Gastroesophageal sphincter (tissue), 4 donors: ENCODE measurements around the gene NCKAP5. TPM values are rescaled to one million over a fixed set of nuclear protein-coding genes. Genes with fewer than 3 reads are reported as not detected.

Source experiments
- ATAC-seq: fragments of 150-250 bp; one replicate; pipeline ENCODE4 v1.9.1; 2016; ENCODE audit warnings: mild to moderate bottlenecking, moderate library complexity
- H3K27ac ChIP-seq, 4 donors: fragments of 200-600 bp; sonication (generic) in 3 of 4; 1 replicate in 3 of 4; 2 replicates in 1 of 4; pipeline ENCODE4 v1.5.1; 2016 to 2019
- H3K27me3 ChIP-seq: fragments of 200-600 bp; sonication (generic); one replicate; pipeline ENCODE4 v1.5.1; 2019
- H3K36me3 ChIP-seq, 2 donors: fragments of 200-600 bp; sonication (generic); one replicate each; pipeline ENCODE4 v1.5.1; 2019; ENCODE audit warnings: control low read depth in 1 of 2
- H3K4me1 ChIP-seq, 3 donors: fragments of 200-600 bp; sonication (generic); 1 replicate in 2 of 3; 2 replicates in 1 of 3; pipeline ENCODE4 v1.5.1; 2016 to 2019; ENCODE audit warnings: control low read depth in 2 of 3
- H3K4me3 ChIP-seq, 2 donors: fragments of 200-600 bp; sonication (generic); one replicate each; pipeline ENCODE4 v1.5.1; 2019; ENCODE audit warnings: mild to moderate bottlenecking in 1 of 2, moderate library complexity in 1 of 2
- H3K9me3 ChIP-seq, 3 donors: fragments of 200-600 bp; sonication (generic); one replicate each; pipeline ENCODE4 v1.5.1; 2017 to 2019; ENCODE audit warnings: control low read depth in 2 of 3
- CTCF ChIP-seq, 4 experiments: fragments of 200-600 bp in 2 of 4; fragments of 450-650 bp in 2 of 4; sonication (generic) in 1 of 4; IDR thresholded peaks; one replicate each; pipeline ENCODE4 v1.5.1; 2017 to 2019; ENCODE audit warnings: antibody characterized with exemption in 4 of 4, mild to moderate bottlenecking in 2 of 4, moderate library complexity in 2 of 4
- EP300 ChIP-seq: sonication (generic); formaldehyde crosslinking; IDR thresholded peaks from one replicate; pipeline ENCODE4 v1.6.1; 2017; ENCODE audit warnings: antibody characterized with exemption, mild to moderate bottlenecking
- POLR2A ChIP-seq, 2 donors: fragments of 450-650 bp; IDR thresholded peaks; one replicate each; pipeline ENCODE4 v1.6.1; 2017; ENCODE audit warnings: antibody characterized with exemption in 2 of 2, mild to moderate bottlenecking in 2 of 2, moderate library complexity in 1 of 2
- POLR2AphosphoS5 ChIP-seq: sonication (generic); formaldehyde crosslinking; IDR thresholded peaks from one replicate; pipeline ENCODE4 v1.6.1; 2017; ENCODE audit warnings: antibody characterized with exemption
- WGBS, 2 donors: methylation state at CpG; one replicate each; pipeline ENCODE4 v1.1.5; 2018; ENCODE audit warnings: low coverage in 1 of 2; 5-methylcytosine and 5-hydroxymethylcytosine counted together
- total RNA-seq, 4 donors: library from RNA; depleted of rRNA; stranded (reverse); fragments of >200 nt; gene quantifications; one replicate each; pipeline ENCODE4 v1.1.0, GENCODE V29; 2016

Gene NCKAP5
- total RNA-seq, 4 donors from 2014 or later = 0.16 to 0.57 (median 0.33) TPM

- no peak for TF ChIP-seq POLR2A (IDR thresholded peaks at IDR 0.05)
- TF ChIP-seq CTCF (IDR thresholded peaks at IDR 0.05) = no peak
- TF ChIP-seq POLR2AphosphoS5 = no peak
- no peak for TF ChIP-seq EP300
- 92 to 93% methylated on average over 3 to 4 of the region's 6 CpGs for WGBS, 2 donors
- no peaks in the 10 kb centered on the region for H3K36me3 ChIP-seq
- no peak overlapping the region for H3K4me3 ChIP-seq
- no peak for ATAC-seq
- peaks cover 0 to 12% (median 0%) of the 10 kb centered on the region in 3 donors for H3K4me1 ChIP-seq
- H3K27me3 ChIP-seq = no peaks in the 10 kb centered on the region
- no peak overlapping the region for H3K27ac ChIP-seq
- H3K9me3 ChIP-seq = no peaks in the 10 kb centered on the region
These were observed 67.3 kb downstream of the NCKAP5 start for GRCh38 chr2:133500917-133501316.

DNA sequence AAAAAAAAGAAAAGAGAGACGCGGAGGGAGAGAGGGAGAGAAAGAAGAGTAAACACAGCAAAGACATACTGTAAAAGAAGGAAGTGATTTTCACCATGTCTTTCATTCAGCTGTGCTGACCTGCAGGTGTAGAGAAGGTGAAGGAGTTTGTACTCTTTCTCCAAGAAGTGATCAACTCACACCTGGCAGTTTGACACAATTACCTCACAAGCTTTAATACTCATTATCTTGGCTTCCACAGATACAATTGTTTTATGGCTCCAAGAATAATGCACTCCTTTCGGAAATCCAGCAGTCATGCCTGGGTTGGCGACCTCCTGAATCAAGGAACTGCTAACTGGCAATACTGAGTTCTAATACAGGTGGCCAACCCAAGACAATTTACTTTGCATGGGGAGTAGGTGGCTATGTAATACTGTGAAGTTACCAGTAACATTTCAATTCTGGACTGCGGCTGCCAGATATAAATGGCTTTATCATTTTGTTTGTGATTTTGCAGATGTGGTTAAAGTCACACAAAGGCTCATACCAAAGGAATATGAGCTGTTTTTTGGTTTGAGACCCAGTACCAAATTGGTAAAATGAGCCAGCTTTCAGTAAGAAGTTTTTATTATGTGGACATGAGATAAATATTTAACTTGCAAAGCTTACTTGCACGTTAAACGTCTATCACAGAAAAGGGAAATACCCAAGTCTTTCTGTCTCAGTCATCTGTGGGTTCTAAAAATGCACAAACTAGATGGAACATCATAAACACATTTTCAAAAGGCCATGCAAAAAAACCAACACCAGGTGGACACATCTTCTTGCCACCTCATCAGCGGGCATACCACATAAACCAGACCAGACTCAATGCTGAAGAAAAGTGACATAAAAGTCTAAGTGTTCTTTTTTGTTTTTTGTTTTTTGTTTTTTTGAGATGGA is 69.3 kb downstream of the NCKAP5 start:
- no peak overlapping the region for H3K27ac ChIP-seq
- TF ChIP-seq POLR2A (IDR thresholded peaks at IDR 0.05) (no peak), EP300 (no peak), POLR2AphosphoS5 (no peak), CTCF (IDR thresholded peaks at IDR 0.05) (no peak)
- H3K36me3 ChIP-seq = no peaks in the 10 kb centered on the region
- ATAC-seq = no peak
- H3K27me3 ChIP-seq = no peaks in the 10 kb centered on the region
- peaks cover 0 to 4% (median 0%) of the 10 kb centered on the region in 3 donors for H3K4me1 ChIP-seq
- H3K9me3 ChIP-seq = no peaks in the 10 kb centered on the region
- 83 to 86% methylated on average over 5 to 8 of the region's 8 CpGs for WGBS, 2 donors
- no peak overlapping the region for H3K4me3 ChIP-seq

DNA sequence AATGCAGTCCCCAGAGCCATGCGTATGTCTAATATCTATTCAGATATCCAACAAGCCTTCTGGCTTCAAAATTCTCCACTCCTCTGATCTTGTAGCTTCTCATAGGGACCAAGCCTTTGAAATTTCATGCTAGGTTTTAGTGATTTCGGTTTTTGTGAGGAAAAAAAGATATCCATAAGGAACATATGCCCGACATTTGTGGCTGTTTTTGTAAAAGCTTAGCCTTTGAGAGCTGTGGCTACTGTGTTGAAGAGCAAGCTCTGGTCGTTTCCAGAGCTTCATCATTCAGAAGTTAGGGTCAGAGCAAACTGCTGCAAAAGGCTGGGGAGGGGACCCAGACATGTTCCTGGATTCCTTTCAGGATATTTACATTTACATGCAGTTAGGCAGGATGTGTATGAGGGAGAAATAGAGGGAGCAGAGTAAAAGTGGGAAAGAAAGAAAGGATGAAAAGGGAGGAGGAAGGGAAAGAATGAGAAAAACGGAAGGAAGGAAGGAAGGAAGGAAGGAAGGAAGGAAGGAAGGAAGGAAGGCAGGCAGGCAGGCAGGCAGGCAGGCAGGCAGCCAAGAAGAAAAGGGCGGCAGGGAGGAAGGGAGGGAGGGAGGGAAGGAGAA is 70.2 kb downstream of the NCKAP5 start:
- Histone ChIP-seq H3K27me3 (no peaks in the 10 kb centered on the region), H3K36me3 (no peaks in the 10 kb centered on the region), H3K4me1 (peaks cover 0 to 4% (median 0%) of the 10 kb centered on the region in 3 donors), H3K4me3 (no peak overlapping the region), H3K27ac (no peak overlapping the region), H3K9me3 (no peaks in the 10 kb centered on the region)
- whole genome bisulfite sequencing, 2 donors = 63 to 73% methylated on average over 3 to 6 of the region's 6 CpGs
- no peak for ATAC-seq
- no peak for TF ChIP-seq POLR2AphosphoS5
- no peak for TF ChIP-seq EP300
- TF ChIP-seq POLR2A (IDR thresholded peaks at IDR 0.05) = no peak
- TF ChIP-seq CTCF (IDR thresholded peaks at IDR 0.05) = no peak

DNA sequence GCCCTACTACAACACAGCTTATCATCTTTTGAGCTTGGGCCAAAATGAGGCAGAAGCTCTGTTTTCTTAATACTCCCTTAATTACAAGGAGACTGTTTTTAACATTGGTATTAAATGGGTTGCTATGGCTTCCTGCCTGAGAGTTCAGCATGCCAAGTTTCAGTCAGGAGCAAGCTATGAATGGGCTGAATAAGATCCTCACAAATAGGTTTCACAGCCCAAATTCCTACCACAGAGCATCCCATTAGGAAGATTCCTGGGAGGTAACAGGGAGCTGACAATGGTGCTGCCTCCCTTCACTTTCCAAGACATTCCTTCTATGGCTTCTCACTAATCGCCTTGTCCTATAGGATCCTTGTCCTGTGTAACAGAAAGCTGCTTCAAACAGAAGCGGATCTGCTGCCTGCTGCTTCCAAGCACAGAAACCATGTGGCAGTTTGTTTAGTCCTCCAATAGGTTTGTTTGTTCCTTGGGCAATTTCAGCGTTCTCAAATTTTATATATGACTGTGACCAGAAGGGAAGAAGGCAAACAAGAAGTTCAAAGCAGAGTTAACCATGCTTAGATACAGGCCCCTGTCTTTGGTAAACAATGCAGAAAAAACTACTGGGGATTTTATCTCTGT is 70.9 kb downstream of the NCKAP5 start:
- WGBS, 2 donors = 49 to 66% methylated on average over 3 of the region's 3 CpGs
- no peaks in the 10 kb centered on the region for H3K36me3 ChIP-seq
- H3K27me3 ChIP-seq = no peaks in the 10 kb centered on the region
- TF ChIP-seq EP300 = no peak
- no peak for TF ChIP-seq CTCF (IDR thresholded peaks at IDR 0.05)
- no peak for TF ChIP-seq POLR2A (IDR thresholded peaks at IDR 0.05)
- no peak for TF ChIP-seq POLR2AphosphoS5
- no peak overlapping the region for H3K4me3 ChIP-seq
- no peak overlapping the region for H3K27ac ChIP-seq
- no peak for ATAC-seq
- H3K9me3 ChIP-seq = no peaks in the 10 kb centered on the region
- peaks cover 0 to 4% (median 0%) of the 10 kb centered on the region in 3 donors for H3K4me1 ChIP-seq
